ENCODE results near the gene PHF12. TPM values are rescaled to one million over a fixed set of nuclear protein-coding genes. Genes with fewer than 3 reads are reported as not detected.

PHF12 gene
- total and polyA plus RNA-seq, 9 donors: 22.7 to 62.7 (median 48.6) TPM

GRCh38 chr17:28925912-28926365, 25.4 kb downstream of the PHF12 start:
- Histone ChIP-seq H3K9me3 (no peaks in the 10 kb centered on the region), H3K36me3 (no peaks in the 10 kb centered on the region), H3K4me1 (ENCODE audit: insufficient read depth) (peaks cover 2% of the 10 kb centered on the region), H3K27me3 (no peaks in the 10 kb centered on the region), H3K27ac (no peak overlapping the region), H3K4me3 (no peak overlapping the region)
- intact Hi-C loops (cut with DNase I): no loop called here
- DNase-seq: no peak
- WGBS, 3 donors: 27 to 47% (median 33%) methylated on average over 2 of the region's 2 CpGs
- TF ChIP-seq EP300 (IDR thresholded peaks at IDR 0.05) (no peak), CTCF (IDR thresholded peaks at IDR 0.05) (no peak), POLR2A (IDR thresholded peaks at IDR 0.05) (no peak)

- H3K9me3 ChIP-seq: no peaks in the 10 kb centered on the region
- no peak for TF ChIP-seq CTCF (IDR thresholded peaks at IDR 0.05)
- no peak for TF ChIP-seq POLR2A (IDR thresholded peaks at IDR 0.05)
- no peak for TF ChIP-seq EP300 (IDR thresholded peaks at IDR 0.05)
- no peaks in the 10 kb centered on the region for H3K27me3 ChIP-seq
- no peaks in the 10 kb centered on the region for H3K4me1 ChIP-seq (ENCODE audit: insufficient read depth)
- no peak overlapping the region for H3K27ac ChIP-seq
- no peak for DNase-seq
- no peaks in the 10 kb centered on the region for H3K36me3 ChIP-seq
- intact Hi-C loops (cut with DNase I): no loop called here
- no peak overlapping the region for H3K4me3 ChIP-seq
Measured at GRCh38 chr17:28920201-28920600, 31.1 kb downstream of the PHF12 start.

- Histone ChIP-seq H3K9me3 (no peaks in the 10 kb centered on the region), H3K27me3 (no peaks in the 10 kb centered on the region), H3K27ac (no peak overlapping the region), H3K4me1 (ENCODE audit: insufficient read depth) (no peaks in the 10 kb centered on the region), H3K4me3 (no peak overlapping the region), H3K36me3 (no peaks in the 10 kb centered on the region)
- TF ChIP-seq POLR2A (IDR thresholded peaks at IDR 0.05) (no peak), EP300 (IDR thresholded peaks at IDR 0.05) (no peak), CTCF (IDR thresholded peaks at IDR 0.05) (no peak)
- WGBS, 3 donors: 49 to 78% (median 50%) methylated on average over 2 of the region's 2 CpGs
- DNase-seq: no peak
- intact Hi-C loops (cut with DNase I): loop anchor here in 2 of 4 donors (10.0 kb wide), 1 partner anchor 153 kb away; no protein-coding TSS in a partner anchor
Measured at GRCh38 chr17:28918295-28918694, 33.0 kb downstream of the PHF12 start.

- no peaks in the 10 kb centered on the region for H3K27me3 ChIP-seq
- no peak overlapping the region for H3K27ac ChIP-seq
- intact Hi-C loops (cut with DNase I): loop anchor here in 2 of 4 donors (10.0 kb wide), 1 partner anchor 153 kb away; no protein-coding TSS in a partner anchor
- no peaks in the 10 kb centered on the region for H3K36me3 ChIP-seq
- no peak for DNase-seq
- 55 to 69% (median 68%) methylated on average over 5 of the region's 5 CpGs for WGBS, 3 donors
- H3K4me1 ChIP-seq (ENCODE audit: insufficient read depth): no peaks in the 10 kb centered on the region
- H3K4me3 ChIP-seq: no peak overlapping the region
- no peaks in the 10 kb centered on the region for H3K9me3 ChIP-seq
- TF ChIP-seq EP300 (IDR thresholded peaks at IDR 0.05) (no peak), POLR2A (IDR thresholded peaks at IDR 0.05) (no peak), CTCF (IDR thresholded peaks at IDR 0.05) (no peak)
Measured at GRCh38 chr17:28917465-28917864, 33.9 kb downstream of the PHF12 start.
